OCI-LY3 (cell line): ENCODE results near the gene ASPA.

Experiments used
- H2AFZ ChIP-seq: fragments of 200-600, 300-600 bp; shearing (Covaris generic); 2 replicates; pipeline ENCODE4 v1.6.0; 2014; ENCODE audit warnings: antibody characterized with exemption, low read depth, low read length
- H3K27ac ChIP-seq: fragments of 200-600, 300-600 bp; sonication (generic); 2 replicates; pipeline ENCODE4 v1.5.1; 2014; ENCODE audit warnings: mild to moderate bottlenecking, low read length, moderate library complexity, mixed read lengths
- H3K27me3 ChIP-seq: fragments of 200-600, 300-600 bp; sonication (generic); 2 replicates; pipeline ENCODE4 v1.6.1; 2014; ENCODE audit warnings: low read depth, low read length, mixed read lengths
- H3K36me3 ChIP-seq: fragments of 200-600, 300-600 bp; sonication (generic); replicated peaks from 2 replicates; pipeline ENCODE3; 2014; ENCODE audit warnings: low read depth, low read length, mixed read lengths
- H3K4me1 ChIP-seq: fragments of 300-600, 200-600 bp; sonication (generic); 2 replicates; pipeline ENCODE4 v1.6.1; 2014; ENCODE audit warnings: low read length, mixed read lengths
- H3K4me2 ChIP-seq: fragments of 200-600, 300-600 bp; sonication (generic); 2 replicates; pipeline ENCODE4 v1.6.1; 2014; ENCODE audit warnings: low read length, mixed read lengths
- H3K4me3 ChIP-seq: fragments of 300-600, 200-600 bp; sonication (generic); 2 replicates; pipeline ENCODE4 v1.5.1; 2014; ENCODE audit warnings: antibody characterized with exemption, mild to moderate bottlenecking, low read length, moderate library complexity
- H3K79me2 ChIP-seq: fragments of 300-600, 200-600 bp; shearing (Covaris generic); 2 replicates; pipeline ENCODE4 v1.6.1; 2014; ENCODE audit warnings: mild to moderate bottlenecking, low read length, mixed read lengths
- H3K9ac ChIP-seq: fragments of 300-600, 200-600 bp; shearing (Covaris generic); 2 replicates; pipeline ENCODE4 v1.6.0; 2014; ENCODE audit warnings: mild to moderate bottlenecking, low read length, moderate library complexity
- H3K9me3 ChIP-seq: fragments of 200-600, 300-600 bp; shearing (Covaris generic); 2 replicates; pipeline ENCODE4 v1.6.1; 2014; ENCODE audit warnings: low read length, mixed read lengths; ENCODE audit not compliant: insufficient read depth
- H4K20me1 ChIP-seq: fragments of 200-600, 300-600 bp; sonication (generic); 2 replicates; pipeline ENCODE4 v1.6.1; 2016; ENCODE audit warnings: low read length, mixed read lengths; ENCODE audit not compliant: insufficient read depth
- EZH2phosphoT487 ChIP-seq: fragments of 200-600 bp; shearing (Covaris generic); IDR thresholded peaks from 2 replicates; pipeline ENCODE4 v1.6.1; 2018; ENCODE audit warnings: antibody characterized with exemption, mixed run types, low read depth
- TF ChIP-seq, protein P1 (sequence below): fragments of 200-600, 300-600 bp; sonication (generic); IDR thresholded peaks from 2 replicates; pipeline ENCODE4 v1.5.1; 2014; ENCODE audit warnings: antibody characterized with exemption, low read length, low read depth

The ASPA gene

DNA sequence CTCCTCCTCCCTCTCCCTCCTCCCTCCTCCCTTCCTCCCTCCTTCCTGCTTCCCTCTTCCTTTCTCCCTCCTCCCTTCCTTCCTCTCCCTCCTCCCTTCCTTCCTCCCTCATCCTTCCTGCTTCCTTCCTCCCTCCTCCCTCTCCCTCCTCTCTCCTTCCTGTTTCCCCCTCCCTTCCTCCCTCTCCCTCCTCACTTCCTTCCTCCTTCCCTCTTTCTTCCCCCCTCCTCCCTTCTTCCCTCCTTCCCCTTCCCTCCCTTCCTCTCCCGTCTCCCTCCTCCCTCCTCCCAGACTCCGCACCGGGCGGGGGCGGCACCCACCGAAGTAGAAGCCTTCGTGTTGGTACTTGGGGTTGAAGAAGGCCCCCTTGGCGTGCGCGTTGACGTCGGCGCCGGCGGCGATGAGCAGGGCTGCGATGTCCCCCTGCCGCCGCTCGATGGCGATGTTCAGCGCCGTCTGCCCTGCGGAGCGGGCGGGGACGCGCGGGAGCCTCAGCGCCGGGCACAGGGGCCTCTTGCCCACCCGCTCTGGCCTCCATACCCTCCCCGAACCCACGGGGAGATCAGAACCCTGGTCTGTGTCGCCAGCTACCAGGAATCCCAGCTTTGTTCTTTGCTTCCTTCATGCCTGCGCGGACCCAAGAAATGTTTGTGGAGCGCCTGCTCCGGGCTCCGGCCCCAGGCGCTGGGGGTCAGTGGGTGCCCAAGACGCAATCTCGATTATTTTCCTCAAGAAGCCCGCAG lies 59.6 kb downstream of the ASPA start:
- H3K4me1 ChIP-seq, result no peaks in the 10 kb centered on the region
- no peak overlapping the region for H3K27ac ChIP-seq
- H2AFZ ChIP-seq, result no peak overlapping the region
- H4K20me1 ChIP-seq, result no peaks in the 10 kb centered on the region
- no peak overlapping the region for H3K4me3 ChIP-seq
- no peaks in the 10 kb centered on the region for H3K36me3 ChIP-seq
- H3K9ac ChIP-seq, result no peak overlapping the region
- no peak for TF ChIP-seq EZH2phosphoT487
- no peaks in the 10 kb centered on the region for H3K9me3 ChIP-seq
- H3K4me2 ChIP-seq, result no peak overlapping the region
- no peaks in the 10 kb centered on the region for H3K79me2 ChIP-seq
- H3K27me3 ChIP-seq, result no peaks in the 10 kb centered on the region

DNA sequence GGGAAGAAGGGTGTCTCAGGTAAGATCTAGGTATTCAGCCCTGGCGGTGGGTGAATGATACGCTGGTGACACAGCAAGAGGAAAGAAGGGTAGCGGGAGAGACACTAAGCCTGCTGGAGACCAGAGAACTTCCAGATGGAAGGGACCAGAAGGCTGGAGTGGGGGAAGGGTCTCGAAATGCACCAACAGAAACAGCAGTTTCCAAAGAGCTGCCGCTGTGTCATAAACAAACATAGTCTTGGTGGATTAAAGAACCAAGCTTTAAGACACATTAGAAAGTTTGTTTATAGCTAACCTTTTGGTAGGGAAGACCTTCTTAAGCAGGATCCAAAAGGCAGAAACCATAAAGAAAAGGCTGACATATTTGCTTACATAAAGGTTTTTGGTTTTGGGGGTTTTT lies 60.9 kb downstream of the ASPA start:
- Histone ChIP-seq H3K9me3 (no peaks in the 10 kb centered on the region), H3K36me3 (no peaks in the 10 kb centered on the region), H4K20me1 (no peaks in the 10 kb centered on the region), H3K4me1 (no peaks in the 10 kb centered on the region), H3K9ac (no peak overlapping the region), H3K79me2 (no peaks in the 10 kb centered on the region), H3K4me3 (no peak overlapping the region), H3K27me3 (no peaks in the 10 kb centered on the region), H2AFZ (no peak overlapping the region), H3K4me2 (no peak overlapping the region), H3K27ac (no peak overlapping the region)
- TF ChIP-seq EZH2phosphoT487, result no peak
- TF ChIP-seq, protein P1, sequence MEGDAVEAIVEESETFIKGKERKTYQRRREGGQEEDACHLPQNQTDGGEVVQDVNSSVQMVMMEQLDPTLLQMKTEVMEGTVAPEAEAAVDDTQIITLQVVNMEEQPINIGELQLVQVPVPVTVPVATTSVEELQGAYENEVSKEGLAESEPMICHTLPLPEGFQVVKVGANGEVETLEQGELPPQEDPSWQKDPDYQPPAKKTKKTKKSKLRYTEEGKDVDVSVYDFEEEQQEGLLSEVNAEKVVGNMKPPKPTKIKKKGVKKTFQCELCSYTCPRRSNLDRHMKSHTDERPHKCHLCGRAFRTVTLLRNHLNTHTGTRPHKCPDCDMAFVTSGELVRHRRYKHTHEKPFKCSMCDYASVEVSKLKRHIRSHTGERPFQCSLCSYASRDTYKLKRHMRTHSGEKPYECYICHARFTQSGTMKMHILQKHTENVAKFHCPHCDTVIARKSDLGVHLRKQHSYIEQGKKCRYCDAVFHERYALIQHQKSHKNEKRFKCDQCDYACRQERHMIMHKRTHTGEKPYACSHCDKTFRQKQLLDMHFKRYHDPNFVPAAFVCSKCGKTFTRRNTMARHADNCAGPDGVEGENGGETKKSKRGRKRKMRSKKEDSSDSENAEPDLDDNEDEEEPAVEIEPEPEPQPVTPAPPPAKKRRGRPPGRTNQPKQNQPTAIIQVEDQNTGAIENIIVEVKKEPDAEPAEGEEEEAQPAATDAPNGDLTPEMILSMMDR, result no peak

DNA sequence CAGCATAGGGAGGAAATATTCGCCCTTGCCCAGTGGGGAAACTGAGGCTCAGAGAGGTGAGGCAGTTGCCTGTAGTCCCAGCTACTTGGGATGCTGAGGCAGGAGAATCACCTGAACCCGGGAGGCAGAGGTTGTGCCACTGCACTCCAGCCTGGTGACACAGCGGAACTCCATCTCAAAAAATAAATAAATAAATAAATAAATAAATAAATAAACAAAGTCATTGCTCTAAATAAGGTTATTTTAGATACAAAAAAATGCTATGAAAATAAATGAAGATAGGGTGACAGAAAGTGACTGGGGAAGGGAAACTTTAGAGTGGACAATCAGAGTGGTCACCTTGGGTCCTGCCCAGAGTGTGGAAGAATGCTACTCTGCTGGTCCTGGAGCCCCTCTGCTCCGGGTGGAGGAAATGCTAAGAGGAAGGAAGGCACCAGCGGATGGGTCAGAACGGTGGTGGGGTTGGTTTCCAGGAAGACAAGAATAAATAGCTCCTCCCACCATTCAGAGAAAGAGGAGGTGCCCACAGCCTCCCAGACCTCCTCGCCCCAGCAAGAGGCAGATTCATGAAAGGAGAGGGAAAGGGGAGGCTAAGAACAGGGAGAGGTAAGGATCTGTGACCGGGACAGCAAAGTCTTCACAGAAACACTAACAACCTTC lies 64.2 kb downstream of the ASPA start:
- Histone ChIP-seq H3K4me2 (no peak overlapping the region), H3K36me3 (no peaks in the 10 kb centered on the region), H3K9ac (no peak overlapping the region), H3K4me3 (no peak overlapping the region), H3K9me3 (no peaks in the 10 kb centered on the region), H4K20me1 (no peaks in the 10 kb centered on the region), H3K4me1 (no peaks in the 10 kb centered on the region), H2AFZ (no peak overlapping the region), H3K27ac (no peak overlapping the region), H3K27me3 (no peaks in the 10 kb centered on the region), H3K79me2 (no peaks in the 10 kb centered on the region)
- TF ChIP-seq, protein P1, result no peak
- no peak for TF ChIP-seq EZH2phosphoT487

DNA sequence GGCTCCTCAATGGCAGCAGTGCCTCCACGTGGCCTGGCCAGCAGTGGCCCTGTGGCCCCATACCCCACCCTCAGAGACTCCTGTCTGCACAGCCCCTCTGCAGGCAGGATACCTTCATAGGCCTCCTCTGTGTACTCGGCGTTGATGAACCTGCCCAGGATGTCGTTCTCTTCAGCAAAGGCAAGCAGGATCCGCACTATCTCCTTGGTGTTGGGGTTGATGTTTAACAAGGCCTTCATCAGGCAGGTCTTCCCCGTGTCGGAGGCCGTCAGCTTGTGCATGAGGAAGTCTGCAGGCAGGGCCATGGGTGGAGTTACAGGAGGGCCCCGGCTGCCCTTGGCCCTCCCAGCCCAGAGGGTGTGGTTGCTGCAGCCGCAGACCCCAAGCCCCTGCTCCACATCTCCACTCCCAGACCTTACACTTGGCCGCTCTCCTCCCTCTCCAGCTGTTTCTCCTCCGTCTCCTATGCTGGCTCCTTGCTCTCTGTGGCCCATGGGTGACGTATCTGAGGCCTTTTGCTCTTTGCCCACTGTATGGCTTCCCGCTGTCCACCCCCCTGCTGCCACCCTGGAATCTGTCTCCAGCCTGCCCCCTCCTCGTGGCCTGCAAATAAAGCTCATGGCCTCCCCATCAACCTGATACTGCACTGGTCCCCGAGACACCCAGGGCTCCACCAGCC lies 66.8 kb downstream of the ASPA start:
- Histone ChIP-seq H3K4me1 (no peaks in the 10 kb centered on the region), H3K36me3 (no peaks in the 10 kb centered on the region), H2AFZ (no peak overlapping the region), H3K9ac (no peak overlapping the region), H3K4me2 (no peak overlapping the region), H4K20me1 (no peaks in the 10 kb centered on the region), H3K27ac (no peak overlapping the region), H3K9me3 (no peaks in the 10 kb centered on the region), H3K27me3 (no peaks in the 10 kb centered on the region), H3K79me2 (no peaks in the 10 kb centered on the region), H3K4me3 (no peak overlapping the region)
- no peak for TF ChIP-seq EZH2phosphoT487
- TF ChIP-seq, protein P1, result no peak
